CD4-positive, alpha-beta T cell treated with Interleukin-15 for 4 hours (primary cell): ENCODE results near the gene PLEKHH2.
A peak's percentile ranks its signal among the peaks of the same experiment; 100 is the strongest.
"Not testable (repeated sequence)": the region's sequence is repeated elsewhere in the genome, so short reads cannot be mapped to it uniquely, and the experiment has no call there.

Source experiments
- DNase-seq: peaks from one replicate; pipeline ENCODE4 v3.0.0-alpha.2; 2020; ENCODE audit warnings: low spot score

PLEKHH2 gene

DNA sequence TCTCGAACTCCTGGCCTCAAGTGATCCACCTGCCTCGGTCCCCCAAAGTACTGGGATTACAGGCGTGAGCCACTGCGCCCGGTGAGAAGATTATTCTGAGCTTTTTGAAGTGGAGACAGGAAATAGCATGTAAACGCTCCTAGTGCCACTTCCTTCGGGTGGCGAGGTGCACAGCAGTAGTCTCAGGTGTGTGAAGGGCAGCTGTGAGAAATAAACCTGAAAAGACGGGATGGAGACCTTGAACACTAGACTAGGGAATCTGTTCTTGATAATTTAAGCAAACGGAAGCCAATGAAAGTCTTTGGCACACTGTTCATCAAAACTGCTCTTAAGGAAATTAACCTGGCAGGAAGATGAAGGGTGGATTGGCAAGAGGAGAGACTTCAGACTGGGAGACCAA, 439 bp upstream of the PLEKHH2 start:
- DNase-seq = no peak

DNA sequence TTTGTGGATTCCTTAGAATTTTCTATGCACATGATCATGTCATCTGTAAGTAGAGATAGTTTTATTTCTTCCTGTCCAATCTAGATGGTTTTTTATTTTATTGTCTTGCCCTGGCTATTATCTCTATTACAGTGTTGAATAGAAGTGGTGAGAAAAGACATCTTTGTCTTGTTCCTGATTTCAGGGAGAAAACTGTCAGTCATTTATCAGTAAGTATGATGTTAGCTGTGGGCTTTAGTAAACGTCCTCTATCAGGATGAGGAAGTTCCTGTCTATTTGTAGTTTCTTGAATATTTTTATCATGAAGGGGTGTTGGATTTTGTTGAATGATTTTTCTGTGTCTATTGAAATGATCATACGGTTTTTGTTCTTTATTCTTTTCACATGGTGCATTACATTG, 5.3 kb downstream of the PLEKHH2 start:
- DNase-seq = no peak

DNA sequence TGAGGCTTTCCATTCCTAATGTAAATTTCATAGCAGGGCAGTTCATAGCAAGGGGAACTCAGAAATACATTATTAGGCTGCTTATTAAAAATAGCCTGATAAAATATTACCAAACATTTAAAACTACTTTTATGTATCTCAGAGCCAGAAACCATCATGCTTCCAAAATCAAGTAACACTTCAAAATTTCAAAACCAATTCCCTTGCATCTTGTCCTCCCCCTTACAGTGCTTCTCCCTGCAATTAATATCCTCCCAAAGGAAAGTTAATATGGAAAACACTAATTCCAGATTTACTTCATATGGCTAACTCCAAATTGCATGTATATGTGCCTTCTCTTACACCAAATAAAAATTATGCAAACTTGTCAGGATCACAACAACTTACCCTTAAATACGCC, 6.6 kb downstream of the PLEKHH2 start:
- DNase-seq = no peak

DNA sequence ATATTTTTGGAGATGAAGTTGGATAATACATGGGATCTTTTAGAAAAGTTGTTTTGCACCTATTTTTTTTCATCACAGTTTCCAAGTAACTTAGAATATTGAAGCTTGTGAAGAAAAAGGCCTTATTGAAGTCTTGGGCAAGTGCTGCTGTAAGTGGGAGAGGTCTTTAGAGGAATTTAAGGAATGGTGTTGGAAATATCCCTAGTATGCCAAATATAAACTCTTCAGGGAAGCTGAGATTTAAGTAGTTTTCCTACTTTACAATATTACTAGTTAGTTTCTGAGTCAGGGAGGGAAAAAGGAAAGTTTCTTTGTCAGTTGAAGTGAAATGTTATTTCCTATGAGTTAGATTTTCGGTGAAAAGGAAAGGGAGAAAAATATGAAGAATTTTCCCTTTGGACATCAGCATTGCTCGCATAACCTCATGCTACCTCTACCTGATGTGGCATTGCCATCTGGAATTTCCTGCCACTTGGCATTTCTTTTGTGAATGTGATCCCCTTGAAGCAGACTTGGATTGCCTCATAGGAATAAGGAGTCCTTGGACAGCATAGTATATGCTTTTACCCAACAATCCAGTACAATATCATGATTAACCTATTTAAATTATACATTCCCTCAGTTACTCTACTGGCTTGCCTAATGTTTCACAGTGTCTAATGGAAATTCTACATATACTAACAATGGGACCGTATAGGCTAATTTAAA, 12.1 kb downstream of the PLEKHH2 start:
- DNase-seq = no peak

DNA sequence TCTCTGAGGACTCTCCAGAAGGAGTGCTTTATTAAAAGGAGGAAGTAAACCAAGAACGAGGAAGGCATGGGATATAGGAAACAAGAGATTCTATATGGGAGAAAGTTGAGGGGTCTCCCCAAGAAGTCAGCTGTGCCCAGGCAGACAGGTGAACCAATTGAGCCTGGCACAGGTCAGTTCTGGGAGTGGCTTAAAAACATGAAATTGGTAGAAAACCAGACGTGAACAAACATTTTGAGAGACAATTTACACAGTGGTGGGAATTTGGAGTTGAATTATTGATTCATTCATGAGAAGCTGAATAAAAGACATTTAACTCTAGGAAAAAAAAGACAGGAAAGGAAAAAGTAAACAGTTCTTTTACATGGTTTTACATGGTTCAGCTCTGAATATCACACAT, 16.4 kb downstream of the PLEKHH2 start:
- no peak for DNase-seq

DNA sequence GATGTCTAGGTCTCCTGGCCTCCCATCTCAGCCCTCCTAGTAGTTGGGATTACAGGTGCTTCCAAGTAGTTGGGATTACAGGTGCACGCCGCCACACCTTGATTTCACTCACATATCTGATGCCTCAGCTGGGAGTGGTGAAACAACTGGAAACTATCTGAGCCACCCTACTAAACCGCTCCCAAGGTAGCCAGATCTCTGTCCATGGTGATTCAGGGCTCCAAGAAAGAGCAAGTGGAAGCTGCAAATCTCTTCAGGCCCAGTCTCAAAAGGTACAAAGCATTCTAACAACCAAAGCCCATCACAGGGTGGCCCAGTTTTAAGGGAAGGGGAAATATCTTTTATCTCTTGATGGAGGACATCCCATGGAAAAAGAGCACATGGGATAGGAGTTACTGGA, 20.2 kb downstream of the PLEKHH2 start:
- no peak for DNase-seq

DNA sequence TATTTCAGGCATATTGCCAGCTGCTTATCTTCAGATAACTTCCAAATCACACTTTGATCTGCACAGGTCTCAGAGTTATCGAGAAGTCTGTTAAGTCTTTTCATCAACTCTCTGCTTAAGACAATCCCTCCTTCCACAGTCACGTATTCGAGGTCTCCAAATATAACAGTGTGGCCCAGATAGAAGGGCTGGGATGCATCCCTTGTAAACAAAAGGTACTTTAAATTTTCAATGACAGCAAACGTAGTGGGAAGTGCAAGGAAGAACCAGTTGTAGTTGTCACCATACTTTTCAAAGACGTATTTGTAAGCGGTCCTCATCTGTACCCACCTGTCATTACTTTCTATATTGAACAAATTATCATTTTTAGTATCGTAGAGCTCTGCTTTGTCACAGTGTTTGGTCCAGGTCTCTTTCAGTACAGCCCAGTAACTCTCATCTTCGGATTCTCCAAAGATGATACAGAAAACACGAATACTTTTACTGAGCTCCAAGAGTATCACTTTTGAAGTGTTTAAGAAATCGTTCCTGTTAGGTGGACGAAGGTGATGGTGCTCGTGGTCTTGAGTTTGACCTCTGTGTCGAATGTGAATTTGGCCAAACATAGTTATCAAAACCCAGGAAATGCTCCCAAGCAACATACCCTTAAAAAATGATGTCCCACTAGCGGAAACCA, 38.7 kb downstream of the PLEKHH2 start:
- DNase-seq = no peak

DNA sequence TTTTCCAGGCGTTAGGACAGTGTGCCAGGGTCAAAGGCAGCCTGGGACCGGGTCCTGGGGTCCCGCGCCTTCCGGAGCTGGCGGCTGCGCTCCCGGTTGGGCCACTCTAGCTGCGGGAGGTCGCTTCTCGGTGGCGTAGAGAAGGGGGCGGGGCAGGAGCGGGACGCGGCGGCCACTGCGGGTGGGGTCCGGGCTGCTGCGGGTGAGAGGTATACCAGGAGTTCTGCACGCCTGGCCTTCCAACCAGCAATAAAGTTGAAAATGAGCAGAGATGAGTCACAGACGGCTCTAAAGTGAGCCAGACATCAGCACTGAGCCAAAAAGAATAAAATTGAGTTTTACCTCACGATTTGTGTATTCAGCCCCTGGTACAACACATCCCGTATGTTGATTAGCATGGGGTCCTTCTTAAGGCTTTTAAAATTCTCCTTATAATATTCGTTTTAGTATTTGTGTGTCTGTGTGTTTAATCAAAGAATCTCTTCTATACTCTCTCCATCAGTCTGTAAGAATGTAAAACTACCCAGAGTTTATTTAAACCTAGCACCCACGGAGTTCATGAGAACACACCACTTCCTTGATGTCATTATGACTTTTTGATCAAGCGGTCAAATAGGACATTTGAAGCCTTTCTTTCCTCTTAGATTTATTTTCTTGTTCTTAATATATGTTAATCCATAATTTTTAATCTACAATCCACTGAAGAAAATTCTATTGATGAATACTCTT, 39.4 kb downstream of the PLEKHH2 start, which contains the start of gene C1GALT1C1L:
Gene C1GALT1C1L, minus strand, starts transcription at position 108 of the 729 bp plus-strand sequence. Its CDS starts 107 bp downstream, at position 1.
- DNase-seq = peak; percentile 8

DNA sequence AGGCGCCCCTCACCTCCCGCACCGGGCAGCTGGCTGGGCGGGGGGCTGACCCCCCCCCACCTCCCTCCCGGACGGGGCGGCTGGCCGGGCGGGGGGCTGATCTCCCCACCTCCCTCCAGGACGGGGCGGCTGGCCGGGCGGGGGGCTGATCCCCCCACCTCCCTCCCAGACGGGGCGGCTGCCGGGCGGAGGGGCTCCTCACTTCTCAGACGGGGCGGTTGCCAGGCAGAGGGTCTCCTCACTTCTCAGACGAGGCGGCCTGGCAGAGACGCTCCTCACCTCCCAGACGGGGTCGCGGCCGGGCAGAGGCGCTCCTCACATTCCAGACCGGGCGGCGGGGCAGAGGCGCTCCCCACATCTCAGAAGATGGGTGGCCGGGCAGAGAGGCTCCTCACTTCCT, 40.7 kb downstream of the PLEKHH2 start:
- not testable (repeated sequence) for DNase-seq

DNA sequence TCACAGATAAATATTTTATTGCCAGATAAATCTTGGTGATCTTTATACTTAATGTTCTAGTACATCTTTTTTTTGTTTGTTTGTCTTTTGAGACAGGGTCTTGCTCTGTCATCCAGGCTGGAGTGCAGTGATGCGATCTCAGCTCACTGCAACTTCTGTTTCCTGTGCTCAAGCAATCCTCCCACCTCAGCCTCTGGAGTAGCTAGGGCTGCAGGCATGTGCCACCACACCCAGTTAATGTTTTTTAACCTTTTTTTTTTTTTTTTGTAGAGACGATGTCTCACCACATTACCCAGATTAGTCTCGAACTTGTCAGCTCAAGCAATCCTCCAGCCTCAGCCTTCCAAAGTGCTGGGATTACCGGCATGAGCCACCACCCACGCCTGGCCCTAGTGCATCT, 48.3 kb downstream of the PLEKHH2 start:
- no peak for DNase-seq

DNA sequence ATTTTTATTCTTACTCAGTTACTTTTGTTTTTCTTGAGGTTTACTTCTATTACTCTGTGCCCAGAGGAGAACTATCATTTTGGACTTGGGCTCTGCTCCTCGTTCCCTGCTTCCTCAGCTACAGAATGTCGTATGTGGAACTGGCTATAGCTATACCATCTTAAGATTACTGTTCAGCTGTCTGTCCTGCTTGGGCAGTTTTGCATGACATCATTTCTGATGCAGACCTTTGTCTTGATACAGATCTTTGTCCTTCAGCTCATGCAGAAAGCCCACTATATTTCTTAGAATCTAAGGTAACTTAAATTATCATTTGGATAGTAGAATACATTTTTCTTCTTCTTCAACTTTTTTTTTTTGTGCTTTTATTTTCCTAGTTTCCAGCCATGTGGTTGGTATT, 52.9 kb downstream of the PLEKHH2 start:
- DNase-seq = no peak

DNA sequence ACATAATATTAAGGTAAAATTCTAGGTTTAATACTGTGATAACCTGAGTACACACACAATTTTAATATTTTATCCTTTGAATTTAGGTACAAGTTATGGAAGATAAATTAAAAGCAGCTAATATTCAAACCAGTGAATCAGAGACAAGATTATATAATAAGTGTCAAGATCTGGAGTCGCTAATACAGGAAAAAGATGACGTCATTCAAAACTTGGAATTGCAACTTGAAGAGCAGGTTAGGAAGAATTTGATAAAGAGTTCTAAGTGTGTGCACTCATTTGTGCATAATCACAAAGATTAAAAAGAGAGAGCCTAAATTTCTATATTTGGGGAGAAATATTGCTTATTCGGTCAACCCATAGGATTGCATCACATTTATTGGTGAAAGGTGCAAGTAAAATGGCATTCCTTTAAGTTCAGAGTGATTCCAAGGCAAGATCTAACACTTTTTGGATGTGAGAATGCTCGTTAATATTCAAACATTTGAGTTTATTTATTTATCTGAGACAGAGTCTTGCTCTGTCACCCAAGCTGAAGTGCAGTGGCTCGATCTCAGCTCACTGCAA, 55.5 kb downstream of the PLEKHH2 start:
- DNase-seq = no peak

DNA sequence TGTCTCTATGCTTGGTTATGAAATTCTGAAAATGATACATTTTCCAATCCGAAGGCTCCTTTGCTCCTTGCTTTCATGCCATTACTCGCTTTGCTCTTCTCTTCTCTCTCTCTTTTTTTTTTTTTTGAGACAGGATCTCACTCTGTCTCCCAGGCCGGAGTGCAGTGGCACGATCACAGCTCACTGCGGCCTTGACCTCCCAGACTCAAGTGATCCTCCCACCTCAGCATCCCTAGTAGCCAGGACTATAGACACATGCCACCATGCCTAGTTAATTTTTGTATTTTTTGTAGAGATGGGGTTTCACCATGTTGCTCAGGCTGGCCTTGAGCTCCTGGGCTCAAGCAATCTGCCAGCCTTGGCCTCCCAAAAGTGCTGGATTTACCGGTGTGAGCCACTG, 61.1 kb downstream of the PLEKHH2 start:
- not testable (repeated sequence) for DNase-seq

DNA sequence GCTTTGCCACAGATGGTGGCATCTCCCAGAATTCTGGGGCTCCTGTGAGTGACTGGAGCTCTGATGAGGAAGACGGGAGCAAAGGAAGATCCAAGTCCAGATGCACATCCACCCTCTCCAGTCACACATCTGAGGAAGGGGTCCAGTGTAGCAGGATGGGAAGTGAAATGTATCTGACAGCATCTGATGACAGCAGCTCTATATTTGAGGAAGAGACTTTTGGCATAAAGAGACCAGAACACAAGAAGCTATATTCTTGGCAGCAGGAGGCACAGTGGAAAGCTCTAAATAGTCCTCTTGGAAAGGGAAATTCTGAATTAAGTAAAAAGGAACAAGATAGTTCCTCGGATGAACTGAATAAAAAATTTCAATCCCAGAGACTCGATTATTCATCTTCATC, 62.7 kb downstream of the PLEKHH2 start:
- no peak for DNase-seq

DNA sequence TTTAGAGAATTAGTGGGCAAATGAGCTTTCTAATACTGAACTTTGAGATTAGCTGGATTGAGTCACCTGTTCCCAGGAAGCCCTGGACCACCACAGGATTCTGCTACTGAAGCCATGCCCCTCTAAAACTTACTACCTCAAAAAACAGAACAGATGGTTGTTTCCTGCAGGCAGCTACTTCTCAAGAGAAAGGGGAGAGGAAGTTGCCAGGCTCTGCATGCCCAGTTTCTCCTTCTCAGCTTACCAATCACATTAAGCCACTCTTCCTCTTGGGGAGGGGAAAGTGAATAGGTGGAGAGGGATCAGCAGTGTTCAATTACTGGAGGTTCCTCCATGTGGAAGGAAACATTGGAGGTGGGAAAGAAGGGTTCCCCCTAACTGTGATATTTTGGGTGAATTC, 64.1 kb downstream of the PLEKHH2 start:
- no peak for DNase-seq

DNA sequence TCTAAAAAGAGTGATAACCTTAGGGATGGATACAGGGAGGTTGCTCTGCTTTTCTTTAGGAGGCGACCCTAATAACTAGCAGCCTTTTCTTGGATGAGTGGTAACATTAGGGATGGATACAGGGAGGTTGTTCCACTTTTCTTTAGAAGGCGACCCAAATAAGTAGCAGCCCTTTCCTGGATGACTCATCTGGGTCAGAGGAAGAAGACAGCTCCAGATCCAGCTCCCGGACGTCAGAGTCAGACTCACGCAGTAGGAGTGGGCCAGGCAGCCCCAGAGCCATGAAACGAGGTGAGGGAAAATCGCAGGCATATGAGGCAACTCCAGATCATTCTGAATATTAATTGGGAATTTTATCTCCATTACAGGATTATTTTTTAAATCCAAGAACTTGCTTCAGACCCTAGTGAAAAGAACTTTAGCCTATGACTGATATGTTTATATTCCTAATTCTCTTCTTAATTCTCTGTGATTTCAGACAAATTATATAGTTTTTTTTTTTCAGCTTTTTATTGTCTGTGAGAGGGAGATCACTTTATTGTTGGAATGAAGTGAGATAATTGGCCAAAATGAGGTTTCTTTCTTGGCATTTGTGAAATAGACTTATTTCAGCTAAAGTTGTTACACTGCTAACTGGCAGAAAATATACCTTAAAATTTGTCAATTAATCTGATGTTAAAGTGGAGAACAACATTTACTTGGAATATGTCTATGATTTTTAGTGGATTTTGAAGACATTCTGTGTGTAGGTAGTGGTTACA, 70.4 kb downstream of the PLEKHH2 start:
- no peak for DNase-seq

DNA sequence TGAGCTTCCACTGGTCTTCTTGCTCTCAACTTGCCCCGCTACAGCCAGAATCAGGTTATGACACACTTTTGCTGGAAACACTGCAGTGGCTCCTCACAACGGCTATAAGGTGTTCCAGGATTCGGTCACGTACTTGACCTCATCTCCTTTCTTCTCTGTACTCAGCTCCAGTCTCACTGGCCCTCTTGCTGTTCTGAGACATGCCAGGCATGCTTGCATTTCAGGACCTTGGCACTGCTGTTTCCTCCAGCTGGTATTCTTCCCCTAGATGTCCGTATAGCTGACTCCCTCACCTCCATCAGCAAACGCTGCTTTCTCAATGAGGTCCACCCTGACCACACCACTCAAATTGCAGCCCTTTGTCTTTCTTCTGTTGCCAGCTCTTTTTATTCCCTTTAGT, 71.1 kb downstream of the PLEKHH2 start:
- no peak for DNase-seq

DNA sequence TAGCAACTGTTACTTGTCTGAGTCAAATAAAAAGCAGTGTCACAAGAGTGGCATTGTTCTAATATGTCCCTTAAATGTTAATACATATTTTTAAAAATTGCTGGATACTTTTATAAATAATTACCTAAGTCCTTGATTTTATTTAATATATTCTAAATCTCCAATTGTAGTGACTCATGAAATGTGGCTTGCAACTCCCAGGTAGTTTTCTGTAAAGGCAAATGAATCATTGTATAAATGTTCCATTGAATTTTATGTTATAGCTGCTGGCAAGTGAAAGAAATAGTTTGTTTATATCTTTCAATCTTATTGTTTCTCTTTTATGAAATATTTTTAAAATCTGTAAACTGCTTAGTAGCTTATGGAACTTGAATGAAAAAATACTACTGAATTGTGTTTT, 71.8 kb downstream of the PLEKHH2 start:
- DNase-seq = no peak

DNA sequence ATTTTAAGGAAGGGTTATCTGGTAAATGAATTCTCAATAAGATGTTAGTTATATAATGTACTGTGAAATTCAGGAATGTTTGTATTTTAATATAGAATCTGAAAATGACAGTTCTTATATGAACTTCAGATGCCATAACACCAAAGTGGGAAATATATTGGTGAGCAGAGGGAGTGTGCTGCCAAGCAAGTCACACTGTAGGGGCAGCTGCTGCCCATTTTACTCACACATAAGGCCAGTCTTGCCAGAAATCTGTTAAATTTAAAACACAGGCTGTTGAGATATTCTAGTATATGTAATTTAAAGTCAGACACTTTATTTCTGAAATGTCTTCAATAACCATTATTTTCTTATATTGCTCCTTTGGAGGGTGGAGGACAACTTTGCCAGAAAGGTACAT, 73.8 kb downstream of the PLEKHH2 start:
- no peak for DNase-seq

DNA sequence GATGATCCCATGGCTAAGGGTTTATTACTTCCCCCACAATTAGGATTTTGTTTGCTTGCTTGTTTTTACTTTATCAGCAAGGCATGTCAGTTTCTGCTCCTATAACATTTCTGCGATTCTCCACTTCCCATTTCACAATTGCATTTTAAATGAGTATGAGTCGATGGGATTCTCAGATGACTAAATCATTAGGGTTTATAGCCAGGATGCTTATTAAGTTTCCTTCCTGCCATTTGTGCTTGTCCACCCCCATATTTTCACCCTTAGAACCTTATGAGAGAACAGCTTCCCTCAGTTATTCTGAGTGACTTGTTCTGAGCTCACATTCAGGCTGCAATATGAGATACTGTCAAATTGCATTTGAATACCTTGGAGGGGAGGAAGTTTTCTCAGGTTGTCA, 77.1 kb downstream of the PLEKHH2 start:
- no peak for DNase-seq

DNA sequence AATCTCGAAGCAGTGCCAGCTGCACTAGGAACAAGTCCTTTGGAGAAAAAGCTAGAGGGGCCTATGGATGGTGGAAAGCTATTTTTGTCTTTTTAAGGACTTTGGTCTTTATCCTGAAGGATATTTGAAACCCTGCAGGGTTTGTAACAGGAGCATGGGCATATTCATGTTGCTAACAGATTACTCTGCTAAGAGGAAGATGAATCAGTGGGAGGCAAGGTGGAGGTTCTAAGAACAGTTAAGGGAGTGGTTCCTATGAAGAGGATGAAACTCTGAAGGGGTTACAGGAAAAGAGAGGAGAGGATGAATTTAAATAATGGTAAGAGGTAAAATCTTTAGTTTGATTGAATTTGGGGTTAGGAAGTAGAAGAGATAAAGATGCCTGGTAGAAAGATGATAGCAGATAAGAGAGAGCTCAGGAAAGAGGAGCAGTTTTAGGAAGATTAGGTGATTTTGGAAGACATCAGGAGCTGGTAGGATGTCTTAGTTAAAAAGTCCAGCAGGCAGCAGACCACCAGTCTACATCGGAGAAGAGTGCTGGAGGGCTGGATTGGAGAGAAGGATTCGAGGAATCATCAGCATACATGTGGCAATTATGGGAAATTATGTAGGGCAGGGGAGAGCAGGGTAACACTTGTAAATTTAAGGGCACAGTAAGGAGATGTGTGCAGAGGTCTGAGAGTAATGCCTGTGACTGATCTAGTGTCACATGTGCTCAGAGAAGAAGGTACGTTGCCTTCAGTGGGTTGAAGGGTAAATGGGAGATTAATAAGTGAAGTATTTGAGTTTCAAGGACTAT, 78.4 kb downstream of the PLEKHH2 start:
- DNase-seq = no peak
